CD4-positive, alpha-beta T cell (primary cell): ENCODE data around the gene SPATA9. TPM values are rescaled to one million over a fixed set of nuclear protein-coding genes. Genes with fewer than 3 reads are reported as not detected.

Experiments used
- ATAC-seq: fragments of 200-7000 bp; cut with Tn5 transposase; one replicate; pipeline ENCODE4 v1.10.0; 2022; ENCODE audit warnings: mild to moderate bottlenecking; ENCODE audit not compliant: poor library complexity
- CTCF ChIA-PET: fragments of 350-600 bp; sonication (Branson Sonifier 250); formaldehyde crosslinking; loops from one replicate; lab custom pipeline; 2021; ENCODE audit warnings: antibody characterized with exemption, inconsistent platforms; lab: Charles Lee
- POLR2A ChIA-PET: fragments of 350-600 bp; sonication (Branson Sonifier 250); formaldehyde crosslinking; loops from one replicate; lab custom pipeline; 2021; ENCODE audit warnings: antibody characterized with exemption, inconsistent platforms; lab: Charles Lee
- DNase-seq, 14 experiments: peaks; one replicate each; pipeline ENCODE4 v3.0.0-alpha.2; 2013 to 2020; ENCODE audit warnings: mixed read lengths in 2 of 14
- H3K27ac ChIP-seq, 2 donors: one replicate each; pipeline versions ENCODE4 v1.5.1 to v1.7.0; 2013; ENCODE audit warnings: low read length in 2 of 2, low read depth in 1 of 2, mild to moderate bottlenecking in 1 of 2
- H3K27me3 ChIP-seq, 2 experiments: 1 replicate in 1 of 2; 2 replicates in 1 of 2; pipeline versions ENCODE4 v1.6.1 to v1.7.0; 2013; ENCODE audit warnings: low read length in 2 of 2, control low read depth in 1 of 2, mild to moderate bottlenecking in 1 of 2, moderate library complexity in 1 of 2; ENCODE audit not compliant: insufficient read depth in 2 of 2, control insufficient read depth in 1 of 2
- H3K36me3 ChIP-seq: one replicate; pipeline ENCODE4 v1.6.1; 2013; ENCODE audit warnings: low read length, control low read depth; ENCODE audit not compliant: insufficient read depth
- H3K4me1 ChIP-seq: one replicate; pipeline ENCODE4 v1.6.1; 2013; ENCODE audit warnings: low read length, control low read depth; ENCODE audit not compliant: insufficient read depth
- H3K4me3 ChIP-seq: one replicate; pipeline ENCODE4 v1.5.1; 2013; ENCODE audit warnings: mild to moderate bottlenecking, low read length, moderate library complexity
- H3K9me3 ChIP-seq, 2 experiments: 1 replicate in 1 of 2; 2 replicates in 1 of 2; pipeline versions ENCODE4 v1.6.1 to v1.7.0; 2013; ENCODE audit warnings: low read length in 2 of 2, mild to moderate bottlenecking in 2 of 2, control low read depth in 1 of 2, moderate library complexity in 1 of 2; ENCODE audit not compliant: control insufficient read depth in 1 of 2, insufficient read depth in 1 of 2
- H3K27ac Mint-ChIP-seq: one replicate; pipeline ENCODE4 v1.8.0; 2020; ENCODE audit warnings: mixed read lengths
- H3K27me3 Mint-ChIP-seq: one replicate; pipeline ENCODE4 v1.8.0; 2021; ENCODE audit warnings: mixed read lengths
- H3K36me3 Mint-ChIP-seq: one replicate; pipeline ENCODE4 v1.8.0; 2021; ENCODE audit warnings: low read depth, mixed read lengths
- H3K4me1 Mint-ChIP-seq: one replicate; pipeline ENCODE4 v1.8.0; 2021; ENCODE audit warnings: low read depth, mixed read lengths
- H3K4me3 Mint-ChIP-seq: one replicate; pipeline ENCODE4 v1.8.0; 2020; ENCODE audit warnings: mild to moderate bottlenecking, mixed read lengths
- H3K9me3 Mint-ChIP-seq: one replicate; pipeline ENCODE4 v1.8.0; 2020; ENCODE audit warnings: mixed read lengths
- CTCF ChIP-seq: fragments of 200-600 bp; IDR thresholded peaks from one replicate; pipeline ENCODE4 v1.8.0; 2022; ENCODE audit warnings: antibody characterized with exemption, mild to moderate bottlenecking
- intact Hi-C, 2 experiments: fragments of 100-400 bp; cut with DNase I in 1 of 2; cut with micrococcal nuclease in 1 of 2; formaldehyde crosslinking; loops; one replicate each; pipeline versions ENCODE4 v1.15.1 to v1.9.0; 2023 to 2025; cut with DNase I, micrococcal nuclease
- total RNA-seq, 174 experiments: library from RNA in 2 of 174; stranded (reverse) in 2 of 174; gene quantifications; one replicate each; pipeline ENCODE4 v1.2.3 and lab custom pipeline; 2021 to 2026

SPATA9 gene
- total RNA-seq, 2 experiments from 2014 or later, result not detected

GRCh38 chr5:95624368-95624767, 58.4 kb downstream of the SPATA9 start:
- H3K4me1 Mint-ChIP-seq, result peaks cover 50% of the 10 kb centered on the region

GRCh38 chr5:95623706-95624105, 59.1 kb downstream of the SPATA9 start:
- no peak overlapping the region for H3K4me3 ChIP-seq
- no peak for DNase-seq
- no peak for TF ChIP-seq CTCF
- H3K27me3 ChIP-seq, result no peaks in the 10 kb centered on the region
- POLR2A ChIA-PET, result interaction anchor here (1.2 to 5.5 kb wide), 4 partner anchors 8 to 185 kb away, joined by 3 to 87 read pairs (median 56); partner anchors contain the start of genes ARSK, RFESD and SKIC3
- intact Hi-C loops, result no loop called here
- CTCF ChIA-PET, result no interaction called here
- no peaks in the 10 kb centered on the region for H3K36me3 ChIP-seq
- no peaks in the 10 kb centered on the region for H3K9me3 ChIP-seq
- Mint-ChIP-seq H3K4me3 (no peak overlapping the region), H3K27ac (peak overlapping the region; percentile 68), H3K9me3 (no peaks in the 10 kb centered on the region), H3K27me3 (no peaks in the 10 kb centered on the region), H3K36me3 (no peaks in the 10 kb centered on the region), H3K4me1 (peaks cover 54% of the 10 kb centered on the region)
- H3K27ac ChIP-seq, result peak overlapping the region in 1 of 2 donors; percentile 32
- no peak for ATAC-seq
- peaks cover 46% of the 10 kb centered on the region for H3K4me1 ChIP-seq

More at GRCh38 chr5:95624368-95624767, 58.4 kb downstream of the SPATA9 start:
- H3K4me3 ChIP-seq, result no peak overlapping the region
- Mint-ChIP-seq H3K27me3 (no peaks in the 10 kb centered on the region), H3K9me3 (no peaks in the 10 kb centered on the region), H3K36me3 (no peaks in the 10 kb centered on the region), H3K4me3 (no peak overlapping the region), H3K27ac (no peak overlapping the region)
- DNase-seq (no peak), ATAC-seq (no peak)
- peaks cover 39% of the 10 kb centered on the region for H3K4me1 ChIP-seq
- H3K36me3 ChIP-seq, result no peaks in the 10 kb centered on the region
- intact Hi-C loops, result no loop called here
- H3K27ac ChIP-seq, result no peak overlapping the region
- no peaks in the 10 kb centered on the region for H3K9me3 ChIP-seq
- POLR2A ChIA-PET, result interaction anchor here (5.5 kb wide), 1 partner anchor 23 kb away, joined by 87 read pairs; the partner anchor contains the start of gene RFESD
- H3K27me3 ChIP-seq, result no peaks in the 10 kb centered on the region
- CTCF ChIA-PET, result no interaction called here
- TF ChIP-seq CTCF, result no peak

GRCh38 chr5:95621839-95622629, 60.8 kb downstream of the SPATA9 start:
- Histone ChIP-seq H3K4me3 (peak overlapping the region; percentile 53), H3K27ac (peak overlapping the region; percentile 32 to 37), H3K4me1 (peaks cover 48% of the 10 kb centered on the region), H3K9me3 (no peaks in the 10 kb centered on the region), H3K36me3 (no peaks in the 10 kb centered on the region), H3K27me3 (no peaks in the 10 kb centered on the region)
- DNase-seq, result peak in 10 of 14 experiments; percentile 4 to 82 (median 26)
- intact Hi-C loops, result loop anchor here in 1 of 2 experiments (1.0 to 2.0 kb wide), 2 partner anchors 10 to 67 kb away; partner anchors contain the start of genes ARSK and SKIC3
- Mint-ChIP-seq H3K4me3 (peak overlapping the region; percentile 88), H3K27me3 (no peaks in the 10 kb centered on the region), H3K27ac (peak overlapping the region; percentile 68), H3K9me3 (no peaks in the 10 kb centered on the region), H3K4me1 (peaks cover 61% of the 10 kb centered on the region), H3K36me3 (no peaks in the 10 kb centered on the region)
- CTCF ChIA-PET, result interaction anchor here (0.6 to 2.2 kb wide), 6 partner anchors 10 to 67 kb away, joined by 3 to 9 read pairs (median 4); partner anchors contain the start of genes ARSK, RFESD and SKIC3
- no peak for TF ChIP-seq CTCF
- peak; percentile 70 for ATAC-seq
- POLR2A ChIA-PET, result interaction anchor here (0.7 to 5.5 kb wide), 15 partner anchors 10 to 1185 kb away, joined by 3 to 87 read pairs (median 4); partner anchors contain the start of genes ARSK, ERAP1, RFESD and RHOBTB3
